ENCODE results near the gene RPS15.

The RPS15 gene

GRCh38 chr19:1486720-1487575 is 48.8 kb downstream of the RPS15 start:
- Histone ChIP-seq H2AFZ (no peak overlapping the region), H3K36me3 (ENCODE audit: control insufficient read depth, insufficient read depth, low read length) (no peaks in the 10 kb centered on the region), H3K4me1 (peaks cover 3% of the 10 kb centered on the region), H3K9ac (no peak overlapping the region), H3K79me2 (no peaks in the 10 kb centered on the region), H3K4me2 (ENCODE audit: low read length) (no peak overlapping the region), H3K27me3 (ENCODE audit: control insufficient read depth, insufficient read depth, low read length) (no peaks in the 10 kb centered on the region), H3K27ac (no peak overlapping the region), H3K9me3 (ENCODE audit: control insufficient read depth, low read length) (no peaks in the 10 kb centered on the region), H3K4me3 (ENCODE audit: low read depth, low read length) (no peak overlapping the region)
- TF ChIP-seq CTCF (IDR thresholded peaks at IDR 0.05): no peak

GRCh38 chr19:1487576-1488281 is 49.5 kb downstream of the RPS15 start:
- no peak overlapping the region for H3K27ac ChIP-seq
- H3K9ac ChIP-seq: no peak overlapping the region
- H3K79me2 ChIP-seq: no peaks in the 10 kb centered on the region
- no peak overlapping the region for H3K4me2 ChIP-seq (ENCODE audit: low read length)
- no peaks in the 10 kb centered on the region for H3K9me3 ChIP-seq (ENCODE audit: control insufficient read depth, low read length)
- no peak overlapping the region for H3K4me3 ChIP-seq (ENCODE audit: low read depth, low read length)
- H3K27me3 ChIP-seq (ENCODE audit: control insufficient read depth, insufficient read depth, low read length): no peaks in the 10 kb centered on the region
- TF ChIP-seq CTCF (IDR thresholded peaks at IDR 0.05): no peak
- H3K36me3 ChIP-seq (ENCODE audit: control insufficient read depth, insufficient read depth, low read length): no peaks in the 10 kb centered on the region
- peaks cover 3% of the 10 kb centered on the region for H3K4me1 ChIP-seq
- no peak overlapping the region for H2AFZ ChIP-seq

- no peaks in the 10 kb centered on the region for H3K27me3 ChIP-seq (ENCODE audit: control insufficient read depth, insufficient read depth, low read length)
- H3K36me3 ChIP-seq (ENCODE audit: control insufficient read depth, insufficient read depth, low read length): no peaks in the 10 kb centered on the region
- no peaks in the 10 kb centered on the region for H3K9me3 ChIP-seq (ENCODE audit: control insufficient read depth, low read length)
- H3K4me3 ChIP-seq (ENCODE audit: low read depth, low read length): no peak overlapping the region
- TF ChIP-seq CTCF (IDR thresholded peaks at IDR 0.05): no peak
- H3K79me2 ChIP-seq: no peaks in the 10 kb centered on the region
- no peak overlapping the region for H2AFZ ChIP-seq
- no peak overlapping the region for H3K9ac ChIP-seq
- H3K27ac ChIP-seq: no peak overlapping the region
- no peak overlapping the region for H3K4me2 ChIP-seq (ENCODE audit: low read length)
- peaks cover 3% of the 10 kb centered on the region for H3K4me1 ChIP-seq
Observed at GRCh38 chr19:1488282-1488601, 50.0 kb downstream of the RPS15 start.

- H3K4me1 ChIP-seq: peaks cover 3% of the 10 kb centered on the region
- peak overlapping the region; percentile 95 for H3K4me2 ChIP-seq (ENCODE audit: low read length)
- H3K36me3 ChIP-seq (ENCODE audit: control insufficient read depth, insufficient read depth, low read length): no peaks in the 10 kb centered on the region
- H2AFZ ChIP-seq: peak overlapping the region; percentile 99
- peak overlapping the region; percentile 77 for H3K9ac ChIP-seq
- H3K4me3 ChIP-seq (ENCODE audit: low read depth, low read length): peak overlapping the region; percentile 76
- H3K79me2 ChIP-seq: no peaks in the 10 kb centered on the region
- H3K9me3 ChIP-seq (ENCODE audit: control insufficient read depth, low read length): no peaks in the 10 kb centered on the region
- peak overlapping the region; percentile 45 for H3K27ac ChIP-seq
- no peaks in the 10 kb centered on the region for H3K27me3 ChIP-seq (ENCODE audit: control insufficient read depth, insufficient read depth, low read length)
- no peak for TF ChIP-seq CTCF (IDR thresholded peaks at IDR 0.05)
Observed at GRCh38 chr19:1489463-1490310, 51.5 kb downstream of the RPS15 start.

Measured in parathyroid adenoma (tissue), 2 donors.